Middle frontal gyrus (tissue), 1 donor: ENCODE data around the gene PEX14.

Experiments used
- DNase-seq: peaks from one replicate; pipeline ENCODE4 v3.0.0-alpha.2; 2015; ENCODE audit warnings: low spot score; ENCODE audit errors: extremely low spot score

PEX14 gene

DNA sequence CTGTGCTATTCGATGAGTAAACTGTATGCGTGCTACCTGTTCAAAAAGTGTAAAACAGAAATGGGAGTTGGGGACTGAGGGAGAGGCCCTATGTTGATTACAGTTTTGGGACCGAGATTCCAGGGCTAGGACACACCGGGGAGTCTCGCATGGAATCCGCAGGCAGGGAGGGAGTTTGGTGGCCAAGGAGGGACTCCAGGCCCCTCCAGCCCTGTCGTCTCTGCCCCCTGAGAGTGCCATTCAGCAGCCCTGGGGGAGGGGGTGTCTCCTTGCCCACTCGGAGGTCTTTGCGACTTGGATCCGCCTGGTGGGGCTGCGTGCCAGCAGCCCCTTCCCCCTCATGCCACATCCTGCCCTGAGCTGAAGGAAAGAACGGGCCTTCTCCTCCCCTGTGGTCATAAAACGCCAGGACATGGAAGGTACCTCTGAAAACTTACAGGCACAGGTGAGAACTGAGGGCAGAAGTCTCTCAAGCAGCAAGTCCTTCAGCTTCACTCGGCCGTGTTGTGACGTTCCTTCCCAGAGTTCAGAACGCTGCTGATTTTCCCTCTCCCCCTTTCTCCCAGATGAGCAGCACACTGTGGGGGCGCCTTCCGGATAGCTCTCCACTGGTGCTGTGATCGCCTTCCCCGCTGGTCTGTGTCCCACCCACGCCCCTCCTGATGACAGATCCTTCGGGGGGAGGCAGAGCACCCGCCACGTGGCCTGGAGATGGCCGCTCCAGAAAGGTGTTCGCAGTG lies 141.4 kb downstream of the PEX14 start:
- DNase-seq, result no peak

DNA sequence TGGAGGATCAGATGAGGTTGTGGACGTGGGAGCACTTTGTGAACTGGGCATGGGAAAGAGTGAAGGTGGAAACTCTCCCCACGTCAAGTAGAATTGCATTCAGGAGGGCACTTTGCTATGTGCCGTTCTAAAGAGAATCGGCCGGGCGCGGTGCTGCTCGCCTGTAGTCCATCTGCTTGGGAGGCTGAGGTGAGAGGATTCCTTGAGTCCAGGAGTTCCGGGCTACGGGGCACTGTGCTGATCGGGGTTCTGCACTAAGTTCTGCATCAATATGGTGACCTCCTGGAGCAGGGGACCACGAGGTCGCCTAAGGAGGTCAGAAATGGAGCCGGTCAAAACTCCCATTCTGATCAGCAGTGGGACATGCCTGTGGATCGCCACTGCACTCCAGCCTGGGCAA lies 141.9 kb downstream of the PEX14 start:
- no peak for DNase-seq

DNA sequence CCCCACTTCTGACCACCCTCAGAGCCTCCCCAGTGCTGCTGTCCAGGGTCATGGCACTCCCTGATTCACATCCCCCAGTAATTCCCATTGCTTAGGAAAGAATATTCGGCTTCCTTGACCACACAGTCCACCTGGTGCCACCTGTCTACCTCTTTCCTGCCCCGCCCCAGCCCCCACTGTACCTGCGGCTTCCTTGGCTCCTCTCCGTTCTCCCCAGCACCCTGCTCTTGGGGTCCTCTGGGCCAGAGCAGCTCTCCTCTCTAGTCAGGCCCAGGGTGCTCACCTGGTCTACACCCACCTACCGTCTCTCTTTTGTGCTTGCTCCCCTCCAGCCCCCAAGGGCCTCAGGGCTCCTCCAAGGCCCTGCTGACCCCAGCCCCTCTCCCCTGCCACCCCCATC lies 142.6 kb downstream of the PEX14 start:
- no peak for DNase-seq

DNA sequence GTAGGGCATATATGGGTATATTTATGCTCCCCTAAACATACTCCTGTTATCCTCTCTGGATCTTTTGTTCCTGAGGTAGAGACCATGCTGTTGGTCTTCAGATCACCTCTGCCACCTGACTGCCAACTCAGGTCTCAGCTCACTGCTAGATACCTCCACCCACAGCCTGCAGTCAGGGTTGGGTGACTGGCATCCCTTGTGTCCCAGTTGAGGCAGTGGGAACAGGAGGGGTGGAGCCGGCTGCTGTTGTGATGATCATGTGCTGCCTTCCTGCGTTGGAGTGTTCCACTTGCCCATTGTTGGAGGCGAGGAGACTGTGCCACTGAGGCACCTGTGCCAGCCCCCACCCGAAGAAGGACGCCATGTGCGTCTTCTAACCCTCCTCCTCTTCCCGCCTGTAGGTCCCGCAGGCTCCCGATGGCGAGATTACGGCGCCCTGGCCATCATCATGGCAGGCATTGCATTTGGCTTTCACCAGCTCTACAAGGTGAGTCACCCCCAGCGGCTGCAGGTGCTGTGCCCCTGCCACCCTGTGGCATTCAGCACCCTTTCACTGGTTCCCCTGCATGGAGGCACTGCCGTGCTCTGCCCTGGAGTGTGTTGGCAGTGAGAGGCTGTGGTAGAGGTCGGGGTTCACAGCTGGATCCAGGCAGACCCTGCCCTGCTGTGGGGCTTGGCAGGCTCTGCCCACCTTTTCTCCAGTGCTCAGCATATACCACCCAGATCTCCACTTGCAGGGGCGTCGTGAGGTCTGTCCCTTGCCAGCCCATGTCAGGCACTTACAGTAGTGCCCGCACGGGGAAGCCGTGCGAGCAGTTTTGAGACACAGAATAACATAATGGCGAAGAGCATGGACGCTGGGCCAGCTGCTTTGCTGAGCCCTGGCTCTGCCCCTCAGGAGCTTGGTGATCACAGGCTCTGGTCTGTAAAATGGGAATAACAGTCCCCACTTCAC lies 143.5 kb downstream of the PEX14 start:
- DNase-seq, result no peak

DNA sequence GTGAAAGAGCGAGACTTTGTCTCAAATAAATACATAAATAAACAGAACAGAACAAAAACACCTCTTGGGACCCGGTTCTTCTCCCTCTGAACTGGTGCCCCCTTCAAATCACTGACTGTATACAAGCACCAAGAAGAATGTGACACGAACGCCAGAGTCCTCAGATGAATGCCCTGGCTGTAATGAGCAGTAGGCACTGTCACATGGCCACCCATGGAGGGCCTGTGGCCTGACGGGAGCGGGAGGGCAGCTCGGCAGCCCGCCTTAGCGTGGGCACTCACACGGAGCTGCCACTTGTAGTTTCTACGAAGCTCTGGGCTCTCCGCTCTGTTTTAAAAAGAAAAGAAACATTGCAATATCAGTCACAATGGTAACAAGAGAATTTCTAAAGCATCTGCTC lies 146.0 kb downstream of the PEX14 start:
- no peak for DNase-seq

DNA sequence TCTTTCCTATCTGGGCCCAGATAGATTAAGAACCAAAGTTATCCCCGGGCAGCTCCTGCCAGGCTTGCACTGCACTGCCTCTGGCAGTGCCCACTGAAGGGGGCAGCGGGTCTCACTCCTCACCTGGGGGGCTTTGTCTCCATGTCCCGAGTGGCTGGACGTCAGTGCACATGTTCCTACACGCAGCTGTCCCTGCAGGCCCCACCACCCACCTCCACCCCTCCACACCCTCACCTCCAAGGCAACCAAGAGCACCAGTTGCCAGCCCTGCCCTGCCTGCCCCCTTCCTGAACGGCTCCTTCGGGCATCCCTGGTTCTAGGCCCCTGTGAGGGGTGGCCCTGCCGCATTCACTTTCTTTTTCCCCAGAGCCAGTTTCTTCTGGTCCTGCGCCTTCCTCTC lies 147.2 kb downstream of the PEX14 start:
- no peak for DNase-seq

DNA sequence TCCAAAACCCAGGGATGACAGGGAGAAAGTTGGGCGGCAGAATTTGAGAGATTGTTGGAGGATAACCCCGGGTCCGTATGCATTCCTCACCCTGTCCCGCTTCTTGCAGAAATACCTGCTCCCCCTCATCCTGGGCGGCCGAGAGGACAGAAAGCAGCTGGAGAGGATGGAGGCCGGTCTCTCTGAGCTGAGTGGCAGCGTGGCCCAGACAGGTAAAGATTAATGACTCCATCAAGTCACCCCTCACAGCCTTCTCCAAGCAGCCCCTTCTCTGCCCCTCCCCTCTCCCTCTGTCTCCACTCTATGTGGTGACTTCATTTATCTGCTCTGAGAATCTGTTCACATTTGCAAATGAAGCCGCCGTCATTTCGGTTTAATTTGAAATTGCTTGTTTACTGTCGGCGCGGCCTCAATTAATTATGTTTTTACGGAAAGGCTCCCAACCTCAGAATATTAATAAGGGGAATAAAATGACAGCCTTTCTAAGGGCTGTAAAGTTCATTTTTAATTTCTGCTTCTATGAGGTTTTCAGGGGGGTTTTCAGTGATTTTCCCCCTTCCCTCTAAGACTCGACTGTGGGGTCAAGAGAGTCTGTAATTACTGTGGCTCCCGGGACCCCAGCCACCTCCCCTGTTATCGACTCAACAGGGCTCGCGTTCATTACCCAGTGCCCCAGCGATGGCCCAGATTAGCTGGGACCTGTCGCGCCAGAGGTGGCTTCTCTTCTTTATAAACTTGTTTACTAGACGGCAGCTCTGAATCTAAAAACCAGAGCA lies 148.3 kb downstream of the PEX14 start:
- DNase-seq, result no peak

DNA sequence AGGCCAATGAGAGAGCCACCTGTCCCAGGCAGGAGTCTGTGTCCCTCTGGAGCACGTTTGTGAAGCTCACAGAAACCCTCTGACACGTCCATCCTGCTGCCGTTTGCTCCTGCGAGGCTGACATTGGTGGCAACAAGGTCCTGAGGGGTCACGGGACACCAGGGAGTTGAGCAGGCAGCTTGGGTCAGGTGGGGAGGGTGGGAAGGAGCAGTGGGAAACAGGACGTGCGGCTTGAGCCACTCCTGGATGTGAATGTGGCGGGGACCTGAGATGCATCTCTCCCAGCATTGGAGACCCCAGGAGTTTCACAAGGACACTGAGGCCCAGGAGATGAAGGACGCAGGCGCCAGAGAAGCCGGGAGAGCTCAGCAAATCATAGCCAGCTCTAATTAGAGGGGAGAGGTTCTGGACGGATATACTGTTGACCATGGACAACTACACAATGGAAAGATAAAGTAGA lies 149.0 kb downstream of the PEX14 start:
- no peak for DNase-seq

DNA sequence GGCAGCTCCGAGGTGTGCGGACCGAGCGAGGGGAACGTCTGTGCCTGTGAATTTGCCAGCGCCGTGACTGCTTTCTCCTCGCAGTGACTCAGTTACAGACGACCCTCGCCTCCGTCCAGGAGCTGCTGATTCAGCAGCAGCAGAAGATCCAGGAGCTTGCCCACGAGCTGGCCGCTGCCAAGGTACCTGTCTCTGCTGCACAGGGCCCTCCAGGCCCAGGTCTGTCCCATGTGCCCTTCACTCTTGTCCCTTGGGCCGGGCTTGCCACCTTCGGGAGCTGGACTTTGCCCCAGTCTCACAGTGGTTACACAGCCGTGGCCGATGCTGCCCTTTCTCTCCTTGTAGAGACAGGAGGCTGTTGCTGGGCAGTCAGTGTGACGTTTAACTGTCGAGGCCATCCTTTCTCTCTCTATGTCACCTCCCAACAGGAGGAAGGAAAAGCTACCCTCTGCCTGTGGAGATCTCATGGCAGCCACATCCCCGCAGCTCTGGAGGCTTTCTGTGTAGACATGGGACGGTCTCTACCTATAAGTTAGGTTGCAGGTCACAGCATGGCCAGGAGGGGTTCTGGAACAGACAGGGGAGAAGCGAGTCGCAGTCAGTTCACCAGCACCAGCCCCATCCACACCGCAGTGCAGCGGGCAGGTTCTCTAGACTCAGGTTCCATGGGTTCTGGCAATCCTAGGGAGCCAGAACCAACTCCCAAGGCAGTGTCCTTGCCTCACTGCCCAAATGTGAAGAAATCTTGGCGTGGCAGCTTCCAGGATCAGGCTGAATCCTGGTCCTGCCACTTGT lies 149.7 kb downstream of the PEX14 start:
- DNase-seq, result no peak

DNA sequence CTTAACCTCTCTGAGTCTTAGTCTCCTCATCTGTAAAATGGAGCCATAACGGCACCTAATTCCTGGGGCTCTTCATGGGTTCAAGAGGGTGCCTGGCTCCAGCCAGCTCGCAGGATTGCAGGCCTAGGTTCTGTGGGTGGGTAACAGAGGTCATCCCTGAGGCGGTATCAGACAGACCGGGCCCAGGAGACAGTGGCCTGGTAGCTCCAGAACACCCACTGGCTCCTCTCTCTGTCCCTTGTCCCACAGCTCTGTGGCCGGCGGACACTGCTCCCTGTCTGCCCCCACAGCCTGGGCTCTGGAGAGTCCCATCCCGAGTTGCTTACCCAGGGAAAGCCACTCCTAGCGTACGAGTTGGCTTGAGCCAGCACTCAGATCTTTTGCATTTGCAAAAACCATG lies 150.3 kb downstream of the PEX14 start:
- DNase-seq, result no peak

DNA sequence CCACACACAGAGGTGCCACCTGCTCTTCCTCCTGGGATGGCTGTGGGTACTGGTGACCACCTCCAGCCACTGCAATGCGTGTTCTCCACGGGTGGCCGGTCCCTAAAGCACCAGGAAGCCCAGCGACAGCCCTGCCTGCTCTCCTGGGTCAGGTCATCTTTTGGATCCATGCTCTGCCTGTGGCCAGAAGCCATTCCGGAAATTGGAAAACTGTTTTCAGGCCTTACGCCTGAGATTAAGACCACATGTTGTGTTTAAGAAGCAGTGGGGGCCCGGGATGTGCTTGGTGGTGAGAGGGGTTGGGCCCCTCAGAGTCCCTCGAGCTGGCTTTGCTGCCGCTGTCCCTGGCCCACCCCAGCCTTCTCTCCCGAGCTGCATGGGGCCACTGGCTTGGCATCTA lies 150.8 kb downstream of the PEX14 start:
- DNase-seq, result no peak

DNA sequence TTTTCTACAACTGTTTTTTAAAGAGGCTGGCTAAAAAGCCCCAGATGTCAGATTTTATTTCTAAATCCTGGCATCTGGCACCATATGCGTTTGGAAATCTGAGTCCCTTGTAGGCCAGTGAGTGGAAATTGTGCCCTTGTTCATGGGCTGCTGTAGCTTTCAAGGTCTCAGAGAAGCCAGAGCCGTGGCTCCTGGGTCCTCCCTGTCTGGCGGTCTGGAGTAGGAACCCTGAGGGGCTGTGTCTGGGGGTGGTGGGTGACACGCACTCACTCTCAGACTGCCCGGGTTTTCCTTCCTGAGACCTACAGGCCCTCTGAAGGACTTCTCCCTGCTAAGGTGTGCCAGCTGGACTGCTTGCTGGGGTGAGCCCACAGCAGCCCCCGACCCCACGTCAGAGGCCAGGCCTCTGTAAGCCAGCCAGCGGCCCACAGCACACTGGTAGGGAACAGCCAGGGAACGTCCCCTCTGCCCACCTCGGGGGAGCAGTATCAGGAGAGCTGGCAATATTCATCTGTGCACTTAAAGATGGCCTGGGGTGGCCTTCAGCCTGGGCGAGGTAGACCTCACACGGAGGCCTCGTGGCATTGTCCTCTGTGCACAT lies 151.5 kb downstream of the PEX14 start:
- DNase-seq, result no peak

DNA sequence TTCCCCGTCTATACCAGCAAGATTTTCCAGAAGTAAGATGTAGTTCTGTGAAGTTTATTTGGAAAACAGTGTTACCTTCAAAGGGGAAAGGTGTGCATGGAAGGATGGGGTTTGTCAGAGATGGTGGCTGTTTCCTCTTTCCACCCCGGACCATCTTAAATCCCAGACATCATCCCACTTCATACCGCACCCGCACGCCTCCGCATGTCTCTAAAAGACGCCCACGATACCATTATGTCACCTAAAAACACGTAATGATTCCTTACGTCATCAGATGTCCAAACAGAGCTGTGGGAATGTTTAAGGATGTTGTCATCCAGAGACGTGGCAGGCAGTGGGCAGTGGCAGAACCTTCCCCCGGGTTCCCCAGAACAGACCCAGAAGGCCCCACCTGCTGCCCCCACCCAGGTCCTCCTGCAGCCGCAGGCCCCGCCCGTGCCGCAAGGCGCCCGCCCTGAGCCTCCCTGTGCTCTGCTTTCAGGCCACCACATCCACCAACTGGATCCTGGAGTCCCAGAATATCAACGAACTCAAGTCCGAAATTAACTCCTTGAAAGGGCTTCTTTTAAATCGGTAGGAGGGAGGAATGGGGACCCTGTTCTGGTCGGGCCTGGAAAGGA lies 152.2 kb downstream of the PEX14 start:
- DNase-seq, result no peak

DNA sequence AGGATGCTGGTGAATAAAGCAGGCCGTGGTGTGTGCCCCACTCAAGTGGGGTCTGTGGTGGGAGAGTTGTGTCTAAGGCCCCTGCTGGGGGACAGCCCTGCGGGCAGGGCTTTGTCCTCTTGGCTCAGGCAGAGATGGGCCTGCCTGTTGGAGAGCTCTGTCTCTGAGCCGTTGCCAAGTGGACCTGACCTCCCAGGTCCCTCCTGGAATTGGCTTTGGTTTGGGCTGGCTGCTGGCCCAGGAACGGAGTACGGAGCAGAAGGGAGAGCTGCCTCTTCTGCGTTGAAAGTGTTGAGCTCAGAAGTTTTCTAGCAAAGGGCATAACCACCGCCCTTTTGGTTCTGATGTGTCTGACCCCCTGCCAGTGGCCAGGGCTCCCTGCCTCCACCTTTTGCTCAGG lies 153.9 kb downstream of the PEX14 start:
- DNase-seq, result no peak

DNA sequence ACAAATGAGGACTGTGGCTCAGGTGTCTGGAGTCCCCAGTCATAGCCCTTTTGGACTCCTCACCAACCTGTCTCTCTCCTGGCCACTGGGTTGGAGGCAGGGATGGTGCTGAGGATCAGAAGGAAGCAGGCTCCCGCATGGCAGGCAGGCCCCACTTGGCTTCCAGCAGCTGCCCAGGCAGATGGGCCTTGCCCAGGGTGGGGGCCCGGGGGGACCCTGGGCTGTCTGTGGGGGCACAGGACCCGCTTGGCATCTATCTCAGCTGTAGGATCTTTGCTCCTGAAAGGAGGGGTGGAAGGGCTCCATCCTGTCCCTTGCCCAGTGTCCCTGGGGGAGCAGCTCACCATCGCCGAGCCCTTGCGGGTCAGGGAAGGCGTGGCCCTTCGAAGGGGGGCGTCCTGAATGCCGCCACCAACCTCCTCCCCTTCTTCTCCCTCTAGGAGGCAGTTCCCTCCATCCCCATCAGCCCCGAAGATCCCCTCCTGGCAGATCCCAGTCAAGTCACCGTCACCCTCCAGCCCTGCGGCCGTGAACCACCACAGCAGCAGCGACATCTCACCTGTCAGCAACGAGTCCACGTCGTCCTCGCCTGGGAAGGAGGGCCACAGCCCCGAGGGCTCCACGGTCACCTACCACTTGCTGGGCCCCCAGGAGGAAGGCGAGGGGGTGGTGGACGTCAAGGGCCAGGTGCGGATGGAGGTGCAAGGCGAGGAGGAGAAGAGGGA lies 154.5 kb downstream of the PEX14 start:
- no peak for DNase-seq

DNA sequence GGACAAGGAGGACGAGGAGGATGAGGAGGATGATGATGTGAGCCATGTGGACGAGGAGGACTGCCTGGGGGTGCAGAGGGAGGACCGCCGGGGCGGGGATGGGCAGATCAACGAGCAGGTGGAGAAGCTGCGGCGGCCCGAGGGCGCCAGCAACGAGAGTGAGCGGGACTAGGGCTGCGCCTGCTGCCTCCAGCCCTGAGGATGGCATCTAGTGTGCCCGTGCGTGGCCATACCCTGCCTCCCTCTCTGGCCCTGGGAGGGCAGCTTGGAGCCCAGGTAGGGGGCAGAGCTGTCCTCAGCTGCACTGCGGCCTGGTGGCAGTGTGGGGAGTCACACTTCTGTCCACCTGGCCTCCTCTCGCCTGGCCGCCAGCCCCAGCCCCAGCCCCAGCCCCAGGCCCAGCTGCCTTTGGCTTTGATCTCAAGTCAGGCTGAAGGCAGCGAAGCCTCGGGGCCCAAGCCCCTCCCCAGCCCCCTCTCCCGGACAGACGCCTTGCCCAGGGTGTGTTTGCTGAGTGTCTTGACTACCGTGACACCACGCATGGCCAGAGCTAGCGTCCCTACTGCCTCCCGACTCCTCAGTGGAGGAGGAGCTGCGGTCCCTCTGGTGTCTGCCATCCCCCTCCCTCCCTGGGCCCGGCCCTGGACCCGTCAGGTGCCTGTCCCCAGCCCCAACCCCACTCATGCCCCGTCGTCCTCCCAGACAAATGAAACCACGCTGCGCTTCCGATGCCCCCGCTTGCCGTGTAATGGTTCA lies 155.2 kb downstream of the PEX14 start:
- DNase-seq, result no peak

DNA sequence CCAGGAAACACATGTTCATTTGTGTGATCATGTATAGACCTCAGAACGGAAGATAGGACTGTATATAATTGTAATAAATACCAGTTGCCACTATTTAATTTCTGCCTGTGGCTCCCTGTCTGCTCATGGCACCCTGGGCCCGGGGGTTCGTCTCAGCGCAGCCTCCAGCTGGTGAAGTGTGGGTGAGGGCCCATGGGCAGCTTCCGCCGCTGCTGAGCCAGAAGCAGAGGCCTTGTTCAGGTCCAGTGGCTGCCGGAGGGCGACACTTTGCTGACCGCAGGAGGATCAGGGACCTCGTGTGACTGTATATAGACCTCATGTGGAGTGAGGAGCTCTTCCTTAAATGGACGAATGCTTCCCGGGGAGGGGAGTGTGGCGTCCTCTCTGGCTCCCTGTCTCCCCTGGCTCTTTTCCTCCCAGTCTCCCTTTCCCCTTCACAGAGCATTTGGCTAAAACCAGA lies 155.9 kb downstream of the PEX14 start:
- no peak for DNase-seq

DNA sequence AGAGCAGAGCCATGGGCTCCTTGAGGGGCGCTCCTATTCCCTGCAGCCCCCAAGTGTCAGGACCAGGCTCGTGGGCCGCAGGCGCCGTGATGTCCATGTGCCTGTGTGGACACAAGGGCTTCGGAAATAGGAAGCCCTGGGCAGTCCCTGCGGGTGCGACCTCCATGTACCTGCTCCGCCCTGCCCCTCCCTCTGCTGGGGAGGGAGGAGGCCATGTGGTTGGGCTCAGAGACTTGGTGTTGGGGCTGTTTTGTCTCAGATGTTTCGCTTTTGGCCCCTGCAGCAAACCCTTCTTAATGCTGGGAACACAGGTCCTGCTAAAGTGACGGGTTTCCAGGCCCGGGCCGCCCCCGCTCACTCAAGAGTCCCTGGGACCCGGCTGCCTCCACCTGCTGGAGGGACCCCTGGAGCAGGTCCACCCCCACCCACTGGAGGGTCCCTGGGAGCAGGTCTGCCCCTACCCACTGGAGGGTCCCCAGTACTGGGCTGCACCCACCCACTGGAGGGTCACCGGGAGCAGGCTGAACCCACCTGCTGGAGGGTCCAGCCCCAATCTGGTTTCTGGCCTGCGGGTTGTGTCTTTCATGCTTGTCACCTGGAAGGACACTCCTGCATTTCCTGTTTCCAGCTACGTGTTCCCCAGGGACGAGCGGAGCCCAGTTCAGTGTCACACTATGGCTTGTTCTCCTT lies 156.5 kb downstream of the PEX14 start:
- DNase-seq, result no peak
